GM12891 (cell line): ENCODE data around the gene CNTLN.

ENCODE experiments used
- PAX5 ChIP-seq: IDR thresholded peaks from 2 replicates; pipeline ENCODE4 v1.6.1; 2011; ENCODE audit warnings: low read length, moderate library complexity, mild to moderate bottlenecking; ENCODE audit not compliant: insufficient read depth, severe bottlenecking
- POLR2A ChIP-seq: IDR thresholded peaks from 2 replicates; pipeline ENCODE4 v1.6.1; 2011; ENCODE audit warnings: low read depth, low read length, control low read depth
- POLR2AphosphoS5 ChIP-seq: IDR thresholded peaks from 2 replicates; pipeline ENCODE4 v1.6.1; 2011; ENCODE audit warnings: low read depth, low read length, control low read depth

GRCh38 chr9:17437813-17438212 lies 303.0 kb downstream of the CNTLN start:
- TF ChIP-seq POLR2A = no peak
- no peak for TF ChIP-seq POLR2AphosphoS5
- no peak for TF ChIP-seq PAX5
